Activated T-cell treated with anti-CD3 and anti-CD28 coated beads, Interleukin-2, amount 50 U/mL, for 24 hours (primary cell): ENCODE measurements around the gene CSNK1A1L.

Source experiments
- DNase-seq: peaks from one replicate; pipeline ENCODE4 v3.0.0-alpha.2; 2020
- H3K27ac Mint-ChIP-seq: 2 replicates; pipeline ENCODE4 v1.8.0; 2020; ENCODE audit warnings: mild to moderate bottlenecking, mixed read lengths
- H3K27me3 Mint-ChIP-seq: 2 replicates; pipeline ENCODE4 v1.8.0; 2020; ENCODE audit warnings: mixed read lengths
- H3K36me3 Mint-ChIP-seq: 2 replicates; pipeline ENCODE4 v1.8.0; 2020; ENCODE audit warnings: low read depth, mixed read lengths
- H3K4me1 Mint-ChIP-seq: 2 replicates; pipeline ENCODE4 v1.8.0; 2020; ENCODE audit warnings: low read depth, mixed read lengths
- H3K4me3 Mint-ChIP-seq: 2 replicates; pipeline ENCODE4 v1.8.0; 2020; ENCODE audit warnings: mild to moderate bottlenecking, moderate library complexity, mixed read lengths
- H3K9me3 Mint-ChIP-seq: 2 replicates; pipeline ENCODE4 v1.8.0; 2020; ENCODE audit warnings: mixed read lengths

The CSNK1A1L gene

DNA sequence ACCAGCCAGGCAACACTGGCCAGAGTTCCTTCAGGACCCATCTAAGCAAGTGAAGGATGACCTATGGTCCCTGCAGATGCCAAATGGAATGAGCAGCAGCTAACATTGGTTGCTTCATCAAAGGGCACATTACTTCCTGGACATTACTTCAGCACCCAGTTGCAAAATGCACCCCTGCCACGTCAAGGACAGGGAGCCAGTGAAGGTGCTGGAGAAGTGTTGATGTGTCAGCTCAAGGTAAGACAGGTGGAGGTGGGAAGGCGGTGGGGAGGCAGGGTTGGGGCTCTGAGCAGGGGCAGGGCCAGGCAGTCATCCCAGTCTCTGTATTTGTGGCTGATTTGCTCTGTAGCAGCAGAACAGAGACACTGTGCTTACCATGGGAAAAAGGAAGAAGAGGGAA lies 14.6 kb downstream of the CSNK1A1L start:
- H3K27ac Mint-ChIP-seq: no peak overlapping the region
- H3K9me3 Mint-ChIP-seq: no peaks in the 10 kb centered on the region
- peaks cover 19% of the 10 kb centered on the region for H3K27me3 Mint-ChIP-seq
- H3K4me1 Mint-ChIP-seq: no peaks in the 10 kb centered on the region
- no peaks in the 10 kb centered on the region for H3K36me3 Mint-ChIP-seq
- no peak overlapping the region for H3K4me3 Mint-ChIP-seq
- no peak for DNase-seq

DNA sequence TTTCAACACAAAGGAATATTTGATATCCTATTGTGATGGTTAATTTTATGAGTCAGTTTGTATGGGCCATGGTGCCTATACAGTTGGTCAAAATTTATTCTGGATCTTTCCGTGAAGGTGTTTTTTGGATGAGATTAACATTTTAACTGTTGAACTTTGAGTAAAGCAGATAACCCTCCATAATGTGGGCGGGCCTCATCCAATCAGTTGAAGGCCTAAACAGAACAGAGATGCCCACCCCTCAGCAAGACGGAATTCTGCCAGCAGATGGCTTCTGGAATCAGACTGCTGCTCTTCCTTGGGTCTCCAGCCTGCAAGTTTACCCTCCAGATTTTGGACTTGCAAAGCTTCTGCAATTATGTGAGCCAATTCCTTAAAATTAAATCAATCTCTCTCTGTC lies 16.0 kb downstream of the CSNK1A1L start:
- no peaks in the 10 kb centered on the region for H3K9me3 Mint-ChIP-seq
- H3K27ac Mint-ChIP-seq: no peak overlapping the region
- no peak overlapping the region for H3K4me3 Mint-ChIP-seq
- H3K36me3 Mint-ChIP-seq: no peaks in the 10 kb centered on the region
- peaks cover 19% of the 10 kb centered on the region for H3K27me3 Mint-ChIP-seq
- H3K4me1 Mint-ChIP-seq: no peaks in the 10 kb centered on the region
- no peak for DNase-seq

DNA sequence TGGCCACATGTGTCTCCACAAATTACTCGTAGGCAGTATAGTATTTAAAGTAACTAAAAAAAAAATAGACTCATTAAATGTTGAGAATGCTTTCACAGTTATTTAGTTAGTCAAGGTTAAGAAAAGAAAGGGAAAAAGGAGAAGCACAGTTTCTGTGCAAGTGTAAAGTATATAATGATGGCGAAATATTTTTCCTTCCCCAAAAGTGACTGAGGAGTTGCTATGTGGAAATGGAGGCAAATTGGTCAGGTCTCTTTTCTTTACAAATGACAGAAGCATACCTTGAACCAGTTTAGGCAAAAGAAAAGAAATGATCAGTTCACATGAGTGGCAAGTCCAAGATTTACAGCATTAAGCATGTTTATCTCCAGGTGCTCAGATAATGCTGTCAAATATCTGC lies 18.0 kb downstream of the CSNK1A1L start:
- no peaks in the 10 kb centered on the region for H3K36me3 Mint-ChIP-seq

DNA sequence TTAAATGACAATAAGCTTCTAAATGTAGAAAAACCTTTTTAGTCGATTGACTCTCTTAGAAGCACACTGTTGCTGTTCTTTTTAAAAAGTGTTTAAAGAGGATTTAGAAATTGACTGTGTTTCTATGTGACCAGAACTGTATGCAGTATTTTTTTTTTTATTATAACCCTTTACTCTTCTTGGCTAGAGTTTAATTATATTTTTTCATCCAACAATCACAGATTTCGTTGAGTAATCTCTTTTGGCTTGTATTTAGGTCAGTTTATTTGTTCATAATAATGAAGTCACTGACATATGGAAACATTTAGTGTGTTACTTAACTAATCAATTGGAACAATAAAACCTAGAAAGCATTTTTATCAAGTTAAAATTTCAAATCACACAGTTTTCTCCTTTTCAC lies 19.9 kb downstream of the CSNK1A1L start:
- Mint-ChIP-seq H3K27ac (no peak overlapping the region), H3K9me3 (no peaks in the 10 kb centered on the region), H3K36me3 (no peaks in the 10 kb centered on the region), H3K4me1 (no peaks in the 10 kb centered on the region), H3K27me3 (peaks cover 26% of the 10 kb centered on the region), H3K4me3 (no peak overlapping the region)
- DNase-seq: no peak

More for the DNA sequence above, 18.0 kb downstream of the CSNK1A1L start:
- no peak overlapping the region for H3K4me3 Mint-ChIP-seq
- H3K27me3 Mint-ChIP-seq: peaks cover 19% of the 10 kb centered on the region
- no peaks in the 10 kb centered on the region for H3K4me1 Mint-ChIP-seq
- H3K27ac Mint-ChIP-seq: no peak overlapping the region
- H3K9me3 Mint-ChIP-seq: no peaks in the 10 kb centered on the region
- DNase-seq: no peak

DNA sequence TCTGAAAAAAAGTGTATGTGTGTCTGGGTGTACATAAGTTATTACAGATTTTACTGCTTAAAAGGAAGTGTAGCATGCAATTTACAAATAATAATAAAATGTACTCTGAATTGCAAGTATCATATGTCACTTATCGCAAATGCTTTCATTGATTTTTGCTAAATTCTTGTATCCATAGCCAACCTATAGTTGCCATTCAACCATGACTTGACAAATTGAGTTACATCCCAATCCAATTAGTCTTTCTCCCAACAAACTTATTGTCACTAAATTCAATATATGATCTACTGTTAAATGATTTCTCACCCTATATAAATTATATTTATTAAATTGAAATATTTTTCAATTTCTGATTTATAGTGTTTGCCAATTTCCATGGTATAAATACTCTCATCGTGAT lies 28.6 kb downstream of the CSNK1A1L start:
- Mint-ChIP-seq H3K4me1 (no peaks in the 10 kb centered on the region), H3K36me3 (no peaks in the 10 kb centered on the region), H3K27me3 (peaks cover 7% of the 10 kb centered on the region), H3K27ac (no peak overlapping the region), H3K9me3 (no peaks in the 10 kb centered on the region), H3K4me3 (no peak overlapping the region)
- DNase-seq: no peak

DNA sequence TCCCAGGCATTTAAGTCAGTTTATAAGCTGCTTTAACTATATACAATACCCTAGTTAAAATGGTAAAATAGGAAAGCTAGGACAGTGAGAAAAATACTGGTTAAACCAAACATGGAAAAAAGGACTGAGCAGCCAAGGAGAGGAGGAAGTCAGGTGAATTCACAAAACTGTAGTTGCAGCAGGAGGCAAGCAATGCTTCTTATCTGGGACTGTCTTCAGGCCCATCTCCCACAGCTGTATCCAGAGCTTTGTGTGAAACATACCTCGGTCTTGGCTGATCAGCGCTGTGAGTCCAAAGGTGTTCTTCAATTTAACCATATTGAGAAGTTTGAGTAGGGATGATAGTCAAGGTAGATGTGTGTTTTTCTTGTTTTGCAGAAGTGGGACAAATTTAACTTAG lies 30.3 kb downstream of the CSNK1A1L start:
- Mint-ChIP-seq H3K27me3 (peaks cover 5% of the 10 kb centered on the region), H3K9me3 (no peaks in the 10 kb centered on the region), H3K4me3 (no peak overlapping the region), H3K27ac (no peak overlapping the region), H3K4me1 (no peaks in the 10 kb centered on the region), H3K36me3 (no peaks in the 10 kb centered on the region)
- DNase-seq: no peak

DNA sequence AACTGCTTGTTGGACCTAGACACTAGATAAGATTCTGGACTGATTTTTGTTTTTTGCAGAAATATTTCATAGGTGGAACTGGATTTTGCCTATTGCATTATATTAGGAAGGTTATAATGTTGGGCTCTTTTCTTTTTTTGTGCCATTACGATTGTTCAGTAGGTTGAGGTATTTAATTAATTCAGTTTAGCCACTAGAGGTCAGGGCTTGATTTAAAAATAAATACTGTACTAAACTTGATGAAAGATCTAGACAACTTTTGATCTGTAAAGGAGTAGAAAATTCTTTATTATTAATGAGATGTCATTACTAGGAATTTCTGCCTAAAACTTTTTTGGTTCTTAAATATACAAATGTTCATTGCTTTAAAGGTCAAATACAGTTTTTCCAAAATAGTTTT lies 30.8 kb downstream of the CSNK1A1L start:
- no peaks in the 10 kb centered on the region for H3K36me3 Mint-ChIP-seq
- no peaks in the 10 kb centered on the region for H3K9me3 Mint-ChIP-seq
- H3K27ac Mint-ChIP-seq: no peak overlapping the region
- no peak for DNase-seq
- H3K4me1 Mint-ChIP-seq: no peaks in the 10 kb centered on the region
- no peak overlapping the region for H3K4me3 Mint-ChIP-seq
- peaks cover 5% of the 10 kb centered on the region for H3K27me3 Mint-ChIP-seq

DNA sequence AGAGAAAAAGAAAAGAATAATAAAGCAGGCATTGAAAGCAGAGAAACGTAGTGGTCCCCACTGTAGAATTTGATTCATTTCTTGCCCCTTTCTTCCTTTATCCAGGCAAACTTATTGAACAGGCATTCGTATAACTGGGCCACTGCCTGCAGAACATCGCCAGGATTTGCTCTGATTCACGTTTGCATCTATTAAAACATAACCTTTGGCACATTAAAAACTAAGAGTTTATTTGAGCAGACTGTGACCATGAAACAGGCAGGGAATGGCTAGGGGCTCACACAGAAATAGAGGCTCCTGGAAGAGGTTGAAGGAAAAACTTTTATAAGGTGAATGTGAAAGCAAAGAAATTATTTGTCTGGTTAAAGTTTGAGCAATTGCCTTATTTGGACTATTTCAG lies 33.4 kb downstream of the CSNK1A1L start:
- Mint-ChIP-seq H3K36me3 (no peaks in the 10 kb centered on the region), H3K4me3 (no peak overlapping the region), H3K4me1 (no peaks in the 10 kb centered on the region), H3K27me3 (peaks cover 5% of the 10 kb centered on the region), H3K27ac (no peak overlapping the region), H3K9me3 (no peaks in the 10 kb centered on the region)
- DNase-seq: no peak

DNA sequence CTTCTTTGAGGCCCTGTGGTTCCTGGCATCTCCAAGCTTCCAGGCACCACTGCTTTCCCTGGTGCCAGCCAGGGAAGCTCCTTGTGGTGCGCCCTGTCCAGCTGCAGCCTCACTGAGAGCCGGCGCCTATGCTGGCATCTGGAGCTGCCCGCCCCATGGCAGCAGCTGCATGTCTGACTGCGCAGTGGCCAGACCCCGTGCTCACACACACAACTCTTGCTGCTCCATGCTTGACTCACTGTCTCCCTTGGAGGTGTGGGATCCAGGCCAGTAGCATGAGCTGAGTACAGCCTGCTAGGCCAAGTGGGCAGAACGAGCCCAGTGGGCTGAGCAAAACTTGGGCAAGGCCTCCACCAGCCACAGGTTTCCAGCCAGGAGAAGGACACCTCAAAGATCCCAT lies 34.5 kb downstream of the CSNK1A1L start:
- H3K4me3 Mint-ChIP-seq: no peak overlapping the region
- H3K4me1 Mint-ChIP-seq: no peaks in the 10 kb centered on the region
- H3K27ac Mint-ChIP-seq: no peak overlapping the region
- H3K27me3 Mint-ChIP-seq: peaks cover 5% of the 10 kb centered on the region
- H3K36me3 Mint-ChIP-seq: no peaks in the 10 kb centered on the region
- H3K9me3 Mint-ChIP-seq: no peaks in the 10 kb centered on the region
- DNase-seq: no peak

DNA sequence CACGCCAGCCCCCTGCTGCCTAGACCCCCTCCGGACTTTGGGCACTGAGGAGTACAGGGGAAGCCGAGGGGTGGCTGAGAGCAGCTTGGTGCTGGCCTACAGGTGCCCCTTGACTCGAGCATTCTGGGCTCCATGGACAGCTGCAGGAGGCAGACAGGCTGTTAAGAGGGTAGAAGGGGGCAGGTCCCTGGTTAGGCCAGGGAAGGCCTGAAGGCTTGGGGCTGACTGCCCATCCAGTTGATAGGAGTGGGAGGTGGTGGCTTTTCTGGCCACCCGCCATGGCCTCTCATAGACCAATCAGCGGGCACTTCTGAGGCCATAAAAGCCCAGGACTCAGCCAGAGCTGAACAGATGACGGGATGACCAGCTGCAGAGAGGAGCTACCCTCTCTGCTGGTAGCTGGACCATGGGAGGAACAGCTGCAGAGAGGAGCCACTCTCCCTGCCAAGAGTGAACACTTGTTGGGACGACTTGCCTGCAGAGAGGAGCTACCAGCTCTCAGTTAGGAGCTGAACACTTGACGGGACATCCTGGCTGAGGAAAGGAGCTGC lies 35.2 kb downstream of the CSNK1A1L start:
- Mint-ChIP-seq H3K4me3 (no peak overlapping the region), H3K9me3 (no peaks in the 10 kb centered on the region), H3K4me1 (no peaks in the 10 kb centered on the region), H3K27ac (no peak overlapping the region), H3K27me3 (peaks cover 5% of the 10 kb centered on the region), H3K36me3 (no peaks in the 10 kb centered on the region)
- no peak for DNase-seq

DNA sequence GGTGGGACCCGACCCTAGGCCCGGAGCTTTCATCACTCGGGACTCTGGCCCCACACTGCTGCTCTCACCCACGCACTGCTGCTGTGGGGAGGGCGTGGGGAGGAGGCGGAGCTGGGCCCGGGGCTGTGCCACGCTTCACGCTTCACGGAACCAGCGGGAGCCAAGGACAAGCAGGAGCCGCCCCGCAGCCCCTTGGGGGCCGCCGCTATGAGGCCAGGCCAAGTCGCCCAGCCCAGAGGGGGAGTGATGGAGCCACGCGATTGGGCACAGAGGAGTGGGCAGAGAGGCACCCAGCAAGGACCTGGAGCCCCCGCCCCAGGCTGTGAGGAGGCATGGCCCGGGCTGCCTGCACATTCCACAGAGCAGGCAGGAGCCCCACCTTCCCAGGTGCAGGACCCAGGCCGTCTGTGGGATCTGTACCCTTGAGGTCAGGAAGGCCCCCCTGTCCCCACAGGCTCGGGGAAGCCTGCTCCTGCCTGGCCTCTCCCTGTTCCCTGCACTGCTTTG lies 35.8 kb downstream of the CSNK1A1L start:
- H3K27me3 Mint-ChIP-seq: peaks cover 5% of the 10 kb centered on the region
- no peak overlapping the region for H3K4me3 Mint-ChIP-seq
- no peaks in the 10 kb centered on the region for H3K9me3 Mint-ChIP-seq
- no peaks in the 10 kb centered on the region for H3K4me1 Mint-ChIP-seq
- no peak for DNase-seq
- no peaks in the 10 kb centered on the region for H3K36me3 Mint-ChIP-seq
- no peak overlapping the region for H3K27ac Mint-ChIP-seq

DNA sequence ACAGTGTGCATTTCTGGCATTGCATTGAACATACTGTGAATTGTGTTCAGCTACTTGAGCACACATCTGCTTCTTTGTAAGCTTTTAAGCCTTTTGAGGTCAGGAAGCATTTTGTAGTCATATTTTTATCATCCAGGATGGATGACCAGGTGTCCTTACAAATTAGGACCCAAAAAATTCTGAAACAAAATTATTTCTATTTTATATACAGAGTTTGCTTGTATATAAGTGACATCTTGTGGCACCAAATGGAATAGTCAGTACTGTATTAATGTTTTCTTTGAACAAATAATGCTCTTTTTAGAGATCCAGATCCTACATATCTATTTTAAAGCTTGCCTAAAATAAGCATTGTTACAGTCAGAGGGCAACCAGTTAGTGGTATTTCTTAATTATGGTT lies 36.5 kb downstream of the CSNK1A1L start:
- Mint-ChIP-seq H3K36me3 (no peaks in the 10 kb centered on the region), H3K4me1 (no peaks in the 10 kb centered on the region), H3K4me3 (no peak overlapping the region), H3K27ac (no peak overlapping the region), H3K9me3 (no peaks in the 10 kb centered on the region), H3K27me3 (peaks cover 5% of the 10 kb centered on the region)
- no peak for DNase-seq

DNA sequence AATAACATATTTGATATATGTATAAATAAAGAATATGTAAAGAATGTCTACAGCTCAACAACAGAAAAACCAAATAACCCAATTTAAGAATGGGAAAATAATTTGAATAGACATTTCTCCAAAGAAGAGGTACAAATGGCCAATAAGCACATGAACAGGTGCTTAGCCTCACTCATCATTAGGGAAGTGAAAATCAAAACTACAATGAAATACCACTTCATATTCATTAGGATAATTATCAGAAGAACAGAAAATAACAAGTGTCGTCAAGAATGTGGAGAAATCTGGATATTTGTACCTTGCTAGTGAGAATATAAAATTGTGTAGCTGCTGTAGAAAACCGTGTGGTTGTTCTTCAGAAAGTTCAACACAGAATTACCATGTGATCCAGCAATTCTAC lies 37.6 kb downstream of the CSNK1A1L start:
- H3K4me1 Mint-ChIP-seq: no peaks in the 10 kb centered on the region
- peaks cover 5% of the 10 kb centered on the region for H3K27me3 Mint-ChIP-seq
- H3K27ac Mint-ChIP-seq: no peak overlapping the region
- no peak overlapping the region for H3K4me3 Mint-ChIP-seq
- H3K9me3 Mint-ChIP-seq: no peaks in the 10 kb centered on the region
- DNase-seq: no peak
- H3K36me3 Mint-ChIP-seq: no peaks in the 10 kb centered on the region

DNA sequence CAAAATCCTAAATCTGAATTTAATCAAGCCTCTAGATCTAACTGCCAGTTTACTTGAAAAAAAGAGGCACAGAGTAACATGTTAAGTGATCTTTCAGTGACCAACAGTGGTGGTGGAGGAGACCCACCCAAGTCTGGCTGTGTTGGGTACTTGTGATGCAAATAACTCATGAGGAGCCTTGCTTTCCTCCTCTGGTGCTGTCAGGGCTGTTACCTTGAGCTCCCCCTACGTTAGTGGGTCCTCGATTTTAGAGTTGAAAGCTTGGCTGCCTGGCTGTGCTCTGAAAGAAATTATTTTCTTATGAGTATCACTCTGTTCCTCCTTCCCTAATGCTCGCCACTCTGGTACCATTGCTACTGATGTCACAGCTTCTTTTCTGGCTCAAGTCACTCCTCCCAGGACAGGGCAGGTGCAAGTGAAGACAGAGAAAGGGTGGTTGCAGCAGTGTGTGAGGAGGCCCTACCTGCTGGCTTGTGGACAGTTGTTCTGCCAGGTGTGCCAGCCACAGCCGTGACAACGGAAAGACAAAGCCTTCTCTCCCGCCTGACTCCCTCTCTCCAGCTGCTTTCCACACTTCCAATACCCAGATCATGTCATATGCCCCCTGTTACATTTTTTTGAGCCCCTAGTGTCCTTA lies 39.5 kb downstream of the CSNK1A1L start:
- Mint-ChIP-seq H3K9me3 (no peaks in the 10 kb centered on the region), H3K4me3 (no peak overlapping the region), H3K36me3 (no peaks in the 10 kb centered on the region), H3K4me1 (no peaks in the 10 kb centered on the region), H3K27ac (no peak overlapping the region), H3K27me3 (peaks cover 5% of the 10 kb centered on the region)
- no peak for DNase-seq

DNA sequence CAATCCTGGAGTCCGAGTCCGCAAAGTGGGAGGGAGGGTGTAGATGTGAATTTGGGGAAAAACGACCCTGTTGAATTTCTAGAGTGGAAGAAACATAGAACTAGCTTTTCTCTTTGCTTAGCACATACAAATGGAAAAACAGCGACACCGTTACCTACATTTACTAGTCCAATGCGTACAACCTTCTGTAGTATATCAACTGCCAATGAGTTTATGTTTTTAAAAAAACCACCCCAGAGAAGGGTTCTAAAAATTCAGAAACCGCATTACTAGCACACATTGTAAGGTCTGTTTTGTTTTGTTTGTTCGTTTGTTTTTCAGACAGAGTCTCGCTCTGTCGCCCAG lies 45.6 kb downstream of the CSNK1A1L start:
- H3K9me3 Mint-ChIP-seq: no peaks in the 10 kb centered on the region
- no peaks in the 10 kb centered on the region for H3K27me3 Mint-ChIP-seq
- peaks cover 31% of the 10 kb centered on the region for H3K4me1 Mint-ChIP-seq
- peak overlapping the region; percentile 91 for H3K4me3 Mint-ChIP-seq
- DNase-seq: no peak
- H3K36me3 Mint-ChIP-seq: peaks cover 34% of the 10 kb centered on the region
- peak overlapping the region; percentile 95 for H3K27ac Mint-ChIP-seq
